ENCODE data around the gene EHBP1. TPM values are rescaled to one million over a fixed set of nuclear protein-coding genes. Genes with fewer than 3 reads are reported as not detected.

Gene EHBP1
- polyA plus RNA-seq, 3 donors = 4.2 to 6.1 (median 6.0) TPM

GRCh38 chr2:62672601-62673000, 32.9 kb upstream of the EHBP1 start:
- Histone ChIP-seq H3K79me2 (ENCODE audit: insufficient read depth, low read length) (no peaks in the 10 kb centered on the region), H3K4me2 (replicated peaks; ENCODE audit: extremely low read depth, low read length, poor library complexity, severe bottlenecking) (no peak overlapping the region), H3K9me3 (replicated peaks in 1 of 2; ENCODE audit: control insufficient read depth in 1 of 2, insufficient read depth in 1 of 2, low read length in 2 of 2) (no peaks in the 10 kb centered on the region), H4K20me1 (ENCODE audit: insufficient read depth, low read length) (no peaks in the 10 kb centered on the region), H3K27me3 (ENCODE audit: control insufficient read depth in 2 of 2, insufficient read depth in 2 of 2, low read length in 2 of 2) (no peaks in the 10 kb centered on the region), H3K4me3 (replicated peaks in 1 of 3; ENCODE audit: low read depth in 2 of 3, low read length in 3 of 3) (no peak overlapping the region), H3K4me1 (ENCODE audit: control insufficient read depth in 1 of 2, insufficient read depth in 2 of 2, low read length in 2 of 2) (no peaks in the 10 kb centered on the region), H2AFZ (ENCODE audit: insufficient read depth, low read depth, low read length, poor library complexity, severe bottlenecking) (no peak overlapping the region), H3K27ac (ENCODE audit: low read depth in 1 of 2, low read length in 2 of 2) (no peak overlapping the region), H3K36me3 (replicated peaks in 1 of 2; ENCODE audit: control insufficient read depth in 1 of 2, insufficient read depth in 2 of 2, low read length in 2 of 2) (no peaks in the 10 kb centered on the region), H3K9ac (ENCODE audit: insufficient read depth, low read length, poor library complexity, severe bottlenecking) (no peak overlapping the region)
- H3K9me3 Mint-ChIP-seq = no peaks in the 10 kb centered on the region
- H3K27ac Mint-ChIP-seq = peak overlapping the region in 1 of 7 donors; percentile 26
- intact Hi-C loops (cut with micrococcal nuclease) = no loop called here
- H3K4me3 Mint-ChIP-seq = no peak overlapping the region
- H3K36me3 Mint-ChIP-seq = no peaks in the 10 kb centered on the region
- no CpG with 5 or more reads among the region's 1 CpG for WGBS (ENCODE audit: insufficient coverage)
- TF ChIP-seq, protein P1, sequence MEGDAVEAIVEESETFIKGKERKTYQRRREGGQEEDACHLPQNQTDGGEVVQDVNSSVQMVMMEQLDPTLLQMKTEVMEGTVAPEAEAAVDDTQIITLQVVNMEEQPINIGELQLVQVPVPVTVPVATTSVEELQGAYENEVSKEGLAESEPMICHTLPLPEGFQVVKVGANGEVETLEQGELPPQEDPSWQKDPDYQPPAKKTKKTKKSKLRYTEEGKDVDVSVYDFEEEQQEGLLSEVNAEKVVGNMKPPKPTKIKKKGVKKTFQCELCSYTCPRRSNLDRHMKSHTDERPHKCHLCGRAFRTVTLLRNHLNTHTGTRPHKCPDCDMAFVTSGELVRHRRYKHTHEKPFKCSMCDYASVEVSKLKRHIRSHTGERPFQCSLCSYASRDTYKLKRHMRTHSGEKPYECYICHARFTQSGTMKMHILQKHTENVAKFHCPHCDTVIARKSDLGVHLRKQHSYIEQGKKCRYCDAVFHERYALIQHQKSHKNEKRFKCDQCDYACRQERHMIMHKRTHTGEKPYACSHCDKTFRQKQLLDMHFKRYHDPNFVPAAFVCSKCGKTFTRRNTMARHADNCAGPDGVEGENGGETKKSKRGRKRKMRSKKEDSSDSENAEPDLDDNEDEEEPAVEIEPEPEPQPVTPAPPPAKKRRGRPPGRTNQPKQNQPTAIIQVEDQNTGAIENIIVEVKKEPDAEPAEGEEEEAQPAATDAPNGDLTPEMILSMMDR (IDR thresholded peaks at IDR 0.05) = no peak
- H3K4me1 Mint-ChIP-seq = no peaks in the 10 kb centered on the region
- no peaks in the 10 kb centered on the region for H3K27me3 Mint-ChIP-seq (ENCODE audit: low read depth in 3 of 3)
- DNase-seq = no peak

DNA sequence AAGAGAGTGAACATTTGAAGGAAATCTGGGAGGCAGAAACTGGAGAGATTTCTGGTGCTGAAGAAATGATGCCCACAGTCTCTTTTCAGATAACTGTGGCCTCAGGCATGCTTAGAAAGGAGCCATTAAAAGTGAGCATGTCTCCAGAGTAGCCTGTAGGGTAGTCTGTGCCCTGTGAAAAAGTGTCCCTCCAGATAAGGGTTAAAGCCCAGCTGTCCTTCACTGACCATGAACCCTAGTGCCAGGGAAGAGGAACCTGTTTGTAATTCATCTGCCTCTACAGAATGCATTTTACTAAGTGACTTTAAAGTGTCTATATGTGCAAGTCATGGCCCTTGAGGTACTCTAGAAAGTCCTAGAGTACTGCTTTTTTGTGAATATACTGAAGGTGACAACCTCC, 30.5 kb upstream of the EHBP1 start:
- no peak for DNase-seq

More for the DNA sequence above, 30.5 kb upstream of the EHBP1 start:
- no peak overlapping the region for H3K9ac ChIP-seq (ENCODE audit: insufficient read depth, low read length, poor library complexity, severe bottlenecking)
- no peaks in the 10 kb centered on the region for H3K36me3 ChIP-seq (replicated peaks in 1 of 2; ENCODE audit: control insufficient read depth in 1 of 2, insufficient read depth in 2 of 2, low read length in 2 of 2)
- intact Hi-C loops (cut with micrococcal nuclease) = no loop called here
- Mint-ChIP-seq H3K27ac (no peak overlapping the region), H3K9me3 (no peaks in the 10 kb centered on the region), H3K27me3 (ENCODE audit: low read depth in 3 of 3) (no peaks in the 10 kb centered on the region), H3K4me1 (no peaks in the 10 kb centered on the region), H3K36me3 (no peaks in the 10 kb centered on the region), H3K4me3 (no peak overlapping the region)
- no peaks in the 10 kb centered on the region for H3K27me3 ChIP-seq (ENCODE audit: control insufficient read depth in 2 of 2, insufficient read depth in 2 of 2, low read length in 2 of 2)
- no peak overlapping the region for H3K4me3 ChIP-seq (replicated peaks in 1 of 3; ENCODE audit: low read depth in 2 of 3, low read length in 3 of 3)
- H2AFZ ChIP-seq (ENCODE audit: insufficient read depth, low read depth, low read length, poor library complexity, severe bottlenecking) = no peak overlapping the region
- H4K20me1 ChIP-seq (ENCODE audit: insufficient read depth, low read length) = no peaks in the 10 kb centered on the region
- TF ChIP-seq, protein P1 (IDR thresholded peaks at IDR 0.05) = no peak
- H3K27ac ChIP-seq (ENCODE audit: low read depth in 1 of 2, low read length in 2 of 2) = no peak overlapping the region
- H3K9me3 ChIP-seq (replicated peaks in 1 of 2; ENCODE audit: control insufficient read depth in 1 of 2, insufficient read depth in 1 of 2, low read length in 2 of 2) = no peaks in the 10 kb centered on the region
- H3K4me2 ChIP-seq (replicated peaks; ENCODE audit: extremely low read depth, low read length, poor library complexity, severe bottlenecking) = no peak overlapping the region
- H3K79me2 ChIP-seq (ENCODE audit: insufficient read depth, low read length) = no peaks in the 10 kb centered on the region
- no peaks in the 10 kb centered on the region for H3K4me1 ChIP-seq (ENCODE audit: control insufficient read depth in 1 of 2, insufficient read depth in 2 of 2, low read length in 2 of 2)

All from CD14-positive monocyte (primary cell).